ENCODE data around the gene FNDC10.
A peak's percentile ranks its signal among the peaks of the same experiment; 100 is the strongest.

Gene FNDC10

GRCh38 chr1:1604374-1605033 lies 4.6 kb upstream of the FNDC10 start:
- Histone ChIP-seq H3K27me3 (ENCODE audit: control insufficient read depth in 3 of 3, insufficient read depth in 3 of 3, low read depth in 1 of 3, low read length in 3 of 3) (peaks cover 12 to 27% (median 14%) of the 10 kb centered on the region in 3 experiments), H3K4me3 (ENCODE audit: low read length in 2 of 2) (no peak overlapping the region), H2AFZ (ENCODE audit: low read length) (no peak overlapping the region), H3K4me1 (ENCODE audit: control insufficient read depth in 2 of 2, insufficient read depth in 1 of 2, low read depth in 1 of 2, low read length in 2 of 2) (peaks cover 3 to 8% of the 10 kb centered on the region in 2 donors), H2AK5ac (ENCODE audit: low read depth, low read length) (no peak overlapping the region), H2BK5ac (ENCODE audit: low read length) (no peak overlapping the region), H3K9me3 (replicated peaks in 1 of 2; ENCODE audit: control insufficient read depth in 2 of 2, insufficient read depth in 1 of 2, low read depth in 1 of 2, low read length in 2 of 2) (peaks cover 0 to 2% of the 10 kb centered on the region in 2 donors), H3K27ac (replicated peaks; ENCODE audit: low read length) (no peak overlapping the region), H4K8ac (ENCODE audit: low read depth, low read length) (no peak overlapping the region), H3K9ac (ENCODE audit: low read depth, low read length, poor library complexity) (no peak overlapping the region), H3K36me3 (replicated peaks in 1 of 2; ENCODE audit: control insufficient read depth in 2 of 2, insufficient read depth in 2 of 2, low read length in 2 of 2) (no peaks in the 10 kb centered on the region), H2BK120ac (ENCODE audit: low read depth, low read length) (no peak overlapping the region), H3K14ac (ENCODE audit: low read length) (no peak overlapping the region), H3K4ac (ENCODE audit: low read length) (no peak overlapping the region), H3K79me1 (ENCODE audit: low read depth, low read length) (no peaks in the 10 kb centered on the region), H3K18ac (ENCODE audit: low read length) (no peak overlapping the region), H2BK15ac (ENCODE audit: low read length) (no peak overlapping the region), H3K4me2 (ENCODE audit: insufficient read depth, low read length, poor library complexity, severe bottlenecking) (no peak overlapping the region), H3K23ac (ENCODE audit: low read depth, low read length, poor library complexity) (no peak overlapping the region), H4K91ac (ENCODE audit: low read depth, low read length, poor library complexity) (no peak overlapping the region), H2BK12ac (ENCODE audit: low read length) (no peak overlapping the region)
- DNase-seq (ENCODE audit: low spot score), result no peak
- no CpG with 5 or more reads among the region's 15 CpGs for WGBS, 2 donors (ENCODE audit: extremely low coverage in 2 of 2, insufficient read length in 2 of 2, insufficient replicate concordance in 1 of 2)

GRCh38 chr1:1603671-1604373 lies 3.9 kb upstream of the FNDC10 start:
- H3K23ac ChIP-seq (ENCODE audit: low read depth, low read length, poor library complexity), result no peak overlapping the region
- H3K4me2 ChIP-seq (ENCODE audit: insufficient read depth, low read length, poor library complexity, severe bottlenecking), result no peak overlapping the region
- H3K14ac ChIP-seq (ENCODE audit: low read length), result no peak overlapping the region
- H2AK5ac ChIP-seq (ENCODE audit: low read depth, low read length), result no peak overlapping the region
- no peak overlapping the region for H3K18ac ChIP-seq (ENCODE audit: low read length)
- no peak overlapping the region for H3K4ac ChIP-seq (ENCODE audit: low read length)
- H4K8ac ChIP-seq (ENCODE audit: low read depth, low read length), result no peak overlapping the region
- H3K9ac ChIP-seq (ENCODE audit: low read depth, low read length, poor library complexity), result no peak overlapping the region
- H3K9me3 ChIP-seq (replicated peaks in 1 of 2; ENCODE audit: control insufficient read depth in 2 of 2, insufficient read depth in 1 of 2, low read depth in 1 of 2, low read length in 2 of 2), result peaks cover 0 to 2% of the 10 kb centered on the region in 2 donors
- H2BK12ac ChIP-seq (ENCODE audit: low read length), result no peak overlapping the region
- peaks cover 3 to 8% of the 10 kb centered on the region in 2 donors for H3K4me1 ChIP-seq (ENCODE audit: control insufficient read depth in 2 of 2, insufficient read depth in 1 of 2, low read depth in 1 of 2, low read length in 2 of 2)
- H3K4me3 ChIP-seq (ENCODE audit: low read length in 2 of 2), result no peak overlapping the region
- H4K91ac ChIP-seq (ENCODE audit: low read depth, low read length, poor library complexity), result no peak overlapping the region
- H3K27ac ChIP-seq (replicated peaks; ENCODE audit: low read length), result no peak overlapping the region
- H3K79me1 ChIP-seq (ENCODE audit: low read depth, low read length), result peaks cover 2% of the 10 kb centered on the region
- no peaks in the 10 kb centered on the region for H3K36me3 ChIP-seq (replicated peaks in 1 of 2; ENCODE audit: control insufficient read depth in 2 of 2, insufficient read depth in 2 of 2, low read length in 2 of 2)
- no peak overlapping the region for H2AFZ ChIP-seq (ENCODE audit: low read length)
- DNase-seq (ENCODE audit: low spot score), result no peak
- H2BK5ac ChIP-seq (ENCODE audit: low read length), result no peak overlapping the region
- H2BK15ac ChIP-seq (ENCODE audit: low read length), result no peak overlapping the region
- peaks cover 17 to 34% (median 21%) of the 10 kb centered on the region in 3 experiments for H3K27me3 ChIP-seq (ENCODE audit: control insufficient read depth in 3 of 3, insufficient read depth in 3 of 3, low read depth in 1 of 3, low read length in 3 of 3)
- H2BK120ac ChIP-seq (ENCODE audit: low read depth, low read length), result no peak overlapping the region
- WGBS, 2 donors (ENCODE audit: extremely low coverage in 2 of 2, insufficient read length in 2 of 2, insufficient replicate concordance in 1 of 2), result no CpG with 5 or more reads among the region's 13 CpGs

- DNase-seq (ENCODE audit: low spot score), result no peak
- H3K4ac ChIP-seq (ENCODE audit: low read length), result no peak overlapping the region
- peaks cover 4 to 9% of the 10 kb centered on the region in 2 donors for H3K4me1 ChIP-seq (ENCODE audit: control insufficient read depth in 2 of 2, insufficient read depth in 1 of 2, low read depth in 1 of 2, low read length in 2 of 2)
- no peak overlapping the region for H3K4me2 ChIP-seq (ENCODE audit: insufficient read depth, low read length, poor library complexity, severe bottlenecking)
- no peak overlapping the region for H3K14ac ChIP-seq (ENCODE audit: low read length)
- H2AFZ ChIP-seq (ENCODE audit: low read length), result no peak overlapping the region
- H3K4me3 ChIP-seq (ENCODE audit: low read length in 2 of 2), result no peak overlapping the region
- no peak overlapping the region for H3K27ac ChIP-seq (replicated peaks; ENCODE audit: low read length)
- no peak overlapping the region for H2BK120ac ChIP-seq (ENCODE audit: low read depth, low read length)
- no CpG with 5 or more reads among the region's 13 CpGs for WGBS, 2 donors (ENCODE audit: extremely low coverage in 2 of 2, insufficient read length in 2 of 2, insufficient replicate concordance in 1 of 2)
- H3K9me3 ChIP-seq (replicated peaks in 1 of 2; ENCODE audit: control insufficient read depth in 2 of 2, insufficient read depth in 1 of 2, low read depth in 1 of 2, low read length in 2 of 2), result peaks cover 0 to 2% of the 10 kb centered on the region in 2 donors
- H3K27me3 ChIP-seq (ENCODE audit: control insufficient read depth in 3 of 3, insufficient read depth in 3 of 3, low read depth in 1 of 3, low read length in 3 of 3), result peaks cover 20 to 41% (median 26%) of the 10 kb centered on the region in 3 experiments
- no peak overlapping the region for H3K23ac ChIP-seq (ENCODE audit: low read depth, low read length, poor library complexity)
- H3K79me1 ChIP-seq (ENCODE audit: low read depth, low read length), result peaks cover 2% of the 10 kb centered on the region
- H2BK12ac ChIP-seq (ENCODE audit: low read length), result no peak overlapping the region
- no peak overlapping the region for H4K91ac ChIP-seq (ENCODE audit: low read depth, low read length, poor library complexity)
- H2BK5ac ChIP-seq (ENCODE audit: low read length), result no peak overlapping the region
- no peak overlapping the region for H3K18ac ChIP-seq (ENCODE audit: low read length)
- H4K8ac ChIP-seq (ENCODE audit: low read depth, low read length), result no peak overlapping the region
- H2AK5ac ChIP-seq (ENCODE audit: low read depth, low read length), result no peak overlapping the region
- no peak overlapping the region for H2BK15ac ChIP-seq (ENCODE audit: low read length)
- peak overlapping the region; percentile 21 for H3K9ac ChIP-seq (ENCODE audit: low read depth, low read length, poor library complexity)
- no peaks in the 10 kb centered on the region for H3K36me3 ChIP-seq (replicated peaks in 1 of 2; ENCODE audit: control insufficient read depth in 2 of 2, insufficient read depth in 2 of 2, low read length in 2 of 2)
Observed at GRCh38 chr1:1602968-1603506, 3.1 kb upstream of the FNDC10 start.

- H3K27me3 ChIP-seq (ENCODE audit: control insufficient read depth in 3 of 3, insufficient read depth in 3 of 3, low read depth in 1 of 3, low read length in 3 of 3), result peaks cover 20 to 47% (median 26%) of the 10 kb centered on the region in 3 experiments
- H2BK15ac ChIP-seq (ENCODE audit: low read length), result no peak overlapping the region
- peaks cover 0 to 2% of the 10 kb centered on the region in 2 donors for H3K9me3 ChIP-seq (replicated peaks in 1 of 2; ENCODE audit: control insufficient read depth in 2 of 2, insufficient read depth in 1 of 2, low read depth in 1 of 2, low read length in 2 of 2)
- WGBS, 2 donors (ENCODE audit: extremely low coverage in 2 of 2, insufficient read length in 2 of 2, insufficient replicate concordance in 1 of 2), result no CpG with 5 or more reads among the region's 18 CpGs
- peak overlapping the region; percentile 71 for H2AK5ac ChIP-seq (ENCODE audit: low read depth, low read length)
- H3K9ac ChIP-seq (ENCODE audit: low read depth, low read length, poor library complexity), result no peak overlapping the region
- no peak overlapping the region for H2BK120ac ChIP-seq (ENCODE audit: low read depth, low read length)
- H3K4me1 ChIP-seq (ENCODE audit: control insufficient read depth in 2 of 2, insufficient read depth in 1 of 2, low read depth in 1 of 2, low read length in 2 of 2), result peaks cover 6 to 15% of the 10 kb centered on the region in 2 donors
- H3K79me1 ChIP-seq (ENCODE audit: low read depth, low read length), result peaks cover 2% of the 10 kb centered on the region
- no peak for DNase-seq (ENCODE audit: low spot score)
- H4K91ac ChIP-seq (ENCODE audit: low read depth, low read length, poor library complexity), result no peak overlapping the region
- no peak overlapping the region for H2BK5ac ChIP-seq (ENCODE audit: low read length)
- no peak overlapping the region for H3K27ac ChIP-seq (replicated peaks; ENCODE audit: low read length)
- H3K4me3 ChIP-seq (ENCODE audit: low read length in 2 of 2), result no peak overlapping the region
- H3K23ac ChIP-seq (ENCODE audit: low read depth, low read length, poor library complexity), result peak overlapping the region; percentile 73
- no peak overlapping the region for H3K4ac ChIP-seq (ENCODE audit: low read length)
- H2BK12ac ChIP-seq (ENCODE audit: low read length), result no peak overlapping the region
- H3K14ac ChIP-seq (ENCODE audit: low read length), result no peak overlapping the region
- no peak overlapping the region for H4K8ac ChIP-seq (ENCODE audit: low read depth, low read length)
- H3K18ac ChIP-seq (ENCODE audit: low read length), result no peak overlapping the region
- no peaks in the 10 kb centered on the region for H3K36me3 ChIP-seq (replicated peaks in 1 of 2; ENCODE audit: control insufficient read depth in 2 of 2, insufficient read depth in 2 of 2, low read length in 2 of 2)
- no peak overlapping the region for H3K4me2 ChIP-seq (ENCODE audit: insufficient read depth, low read length, poor library complexity, severe bottlenecking)
- H2AFZ ChIP-seq (ENCODE audit: low read length), result no peak overlapping the region
Observed at GRCh38 chr1:1602304-1602967, 2.5 kb upstream of the FNDC10 start.
